GM18499 (cell line): ENCODE results near the gene HSPA12B.
"Not testable (repeated sequence)": the region's sequence is repeated elsewhere in the genome, so short reads cannot be mapped to it uniquely, and the experiment has no call there.

ENCODE experiments used
- ATAC-seq: cut with Tn5 transposase; IDR thresholded peaks from one replicate; pipeline ENCODE4 v1.9.1; 2021; ENCODE audit warnings: moderate number of reproducible peaks; ENCODE audit not compliant: insufficient read depth, unreplicated experiment

Gene HSPA12B

GRCh38 chr20:3783511-3784195 lies 51.2 kb downstream of the HSPA12B start:
- no peak for ATAC-seq

- ATAC-seq = no peak
These were observed 51.9 kb downstream of the HSPA12B start for GRCh38 chr20:3784216-3784853.

- ATAC-seq = no peak
These were observed 52.4 kb downstream of the HSPA12B start for GRCh38 chr20:3784863-3785239.

GRCh38 chr20:3785240-3786125 lies 53.0 kb downstream of the HSPA12B start:
- no peak for ATAC-seq

GRCh38 chr20:3786126-3786484 lies 53.6 kb downstream of the HSPA12B start:
- no peak for ATAC-seq

GRCh38 chr20:3786665-3787323 lies 54.3 kb downstream of the HSPA12B start, which contains the start of gene CENPB:
Gene CENPB (minus strand): TSS chr20:3786740. CDS start chr20:3786483, 257 bp downstream.
- peak; percentile 39 for ATAC-seq

- ATAC-seq = no peak
These were observed 55.0 kb downstream of the HSPA12B start for GRCh38 chr20:3787324-3788014.

- no peak for ATAC-seq
These were observed 56.2 kb downstream of the HSPA12B start for GRCh38 chr20:3788685-3789155.

- not testable (repeated sequence) for ATAC-seq
These were observed 56.7 kb downstream of the HSPA12B start for GRCh38 chr20:3789201-3789600.

GRCh38 chr20:3794168-3794567 lies 61.7 kb downstream of the HSPA12B start:
- ATAC-seq = not testable (repeated sequence)

- no peak for ATAC-seq
These were observed 62.4 kb downstream of the HSPA12B start for GRCh38 chr20:3794701-3795420.

GRCh38 chr20:3795511-3796468 lies 63.3 kb downstream of the HSPA12B start, which contains the start of gene CDC25B:
Gene CDC25B (plus strand): TSS chr20:3796310. CDS start chr20:3796532, 222 bp downstream.
- no peak for ATAC-seq

- ATAC-seq = no peak
These were observed 64.2 kb downstream of the HSPA12B start for GRCh38 chr20:3796477-3797225.

- ATAC-seq = no peak
These were observed 64.7 kb downstream of the HSPA12B start for GRCh38 chr20:3797226-3797545.

- ATAC-seq = no peak
These were observed 65.3 kb downstream of the HSPA12B start for GRCh38 chr20:3797592-3798372.

- no peak for ATAC-seq
These were observed 65.9 kb downstream of the HSPA12B start for GRCh38 chr20:3798373-3798768.

GRCh38 chr20:3798908-3799248 lies 66.4 kb downstream of the HSPA12B start:
- ATAC-seq = no peak
